H9 (cell line): ENCODE measurements around the gene WDR27. TPM values are rescaled to one million over a fixed set of nuclear protein-coding genes. Genes with fewer than 3 reads are reported as not detected.

Source experiments
- DNase-seq: peaks from one replicate; pipeline ENCODE4 v3.0.0-alpha.2; 2017
- H2AFZ ChIP-seq: one replicate; pipeline ENCODE4 v1.6.1; 2013; ENCODE audit warnings: mild to moderate bottlenecking, low read length, control low read depth, moderate library complexity
- H2AK5ac ChIP-seq: 2 replicates; pipeline ENCODE4 v1.6.1; 2013; ENCODE audit warnings: low read length, control low read depth, mixed read lengths; ENCODE audit not compliant: insufficient read length
- H2BK120ac ChIP-seq: one replicate; pipeline ENCODE4 v1.6.1; 2013; ENCODE audit warnings: low read depth, mild to moderate bottlenecking, low read length, control low read depth, inconsistent platforms; ENCODE audit not compliant: poor library complexity, severe bottlenecking
- H2BK12ac ChIP-seq: 2 replicates; pipeline ENCODE4 v1.6.1; 2013; ENCODE audit warnings: low read length, control low read depth, mixed read lengths, low read depth; ENCODE audit not compliant: insufficient read length
- H2BK15ac ChIP-seq: 2 replicates; pipeline ENCODE4 v1.6.1; 2013; ENCODE audit warnings: low read depth, low read length, control low read depth
- H2BK20ac ChIP-seq: one replicate; pipeline ENCODE4 v1.6.1; 2013; ENCODE audit warnings: low read depth, mild to moderate bottlenecking, low read length, control low read depth, inconsistent platforms; ENCODE audit not compliant: poor library complexity, severe bottlenecking
- H2BK5ac ChIP-seq: 2 replicates; pipeline ENCODE4 v1.6.1; 2013; ENCODE audit warnings: low read length, control low read depth, mixed read lengths; ENCODE audit not compliant: insufficient read length
- H3K14ac ChIP-seq: 2 replicates; pipeline ENCODE4 v1.6.1; 2013; ENCODE audit warnings: low read length, control low read depth; ENCODE audit not compliant: insufficient read depth
- H3K18ac ChIP-seq: 2 replicates; pipeline ENCODE4 v1.6.1; 2013; ENCODE audit warnings: low read depth, mild to moderate bottlenecking, mixed read lengths, low read length, control low read depth; ENCODE audit not compliant: insufficient read length
- H3K23ac ChIP-seq: 2 replicates; pipeline ENCODE4 v1.6.1; 2013; ENCODE audit warnings: low read length, control low read depth, mixed read lengths, low read depth; ENCODE audit not compliant: insufficient read length
- H3K23me2 ChIP-seq: 2 replicates; pipeline ENCODE4 v1.6.1; 2013; ENCODE audit warnings: low read depth, mild to moderate bottlenecking, mixed read lengths, low read length, control low read depth; ENCODE audit not compliant: insufficient read length, poor library complexity, severe bottlenecking
- H3K27ac ChIP-seq: 2 replicates; pipeline ENCODE4 v1.5.1; 2013; ENCODE audit warnings: low read length, control low read depth, mixed read lengths, low read depth; ENCODE audit not compliant: insufficient read length
- H3K27me3 ChIP-seq: 2 replicates; pipeline ENCODE4 v1.6.1; 2013; ENCODE audit warnings: low read length, control low read depth, inconsistent platforms; ENCODE audit not compliant: insufficient read depth
- H3K4ac ChIP-seq: 2 replicates; pipeline ENCODE4 v1.6.1; 2013; ENCODE audit warnings: low read depth, mild to moderate bottlenecking, control low read depth, inconsistent platforms, low read length, moderate library complexity
- H3K4me1 ChIP-seq: 2 replicates; pipeline ENCODE4 v1.6.1; 2013; ENCODE audit warnings: low read length, control low read depth, inconsistent platforms; ENCODE audit not compliant: insufficient read depth
- H3K4me2 ChIP-seq: 2 replicates; pipeline ENCODE4 v1.6.1; 2013; ENCODE audit warnings: low read length, control low read depth, mixed read lengths; ENCODE audit not compliant: insufficient read length, insufficient read depth
- H3K56ac ChIP-seq: 2 replicates; pipeline ENCODE4 v1.6.1; 2013; ENCODE audit warnings: low read depth, mild to moderate bottlenecking, mixed read lengths, low read length, control low read depth; ENCODE audit not compliant: insufficient read length
- H3K79me1 ChIP-seq: 2 replicates; pipeline ENCODE4 v1.6.1; 2013; ENCODE audit warnings: low read depth, mild to moderate bottlenecking, moderate library complexity, low read length, control low read depth, inconsistent platforms; ENCODE audit not compliant: insufficient read depth, poor library complexity, severe bottlenecking
- H3K79me2 ChIP-seq: 2 replicates; pipeline ENCODE4 v1.6.1; 2013; ENCODE audit warnings: low read length, control low read depth, inconsistent platforms; ENCODE audit not compliant: insufficient read depth
- H3K9ac ChIP-seq: 2 replicates; pipeline ENCODE4 v1.6.1; 2013; ENCODE audit warnings: low read length, control low read depth, mixed read lengths; ENCODE audit not compliant: insufficient read length; ENCODE audit errors: extremely low read depth
- H3K9me3 ChIP-seq: one replicate; pipeline ENCODE4 v1.6.1; 2013; ENCODE audit warnings: low read depth, low read length, inconsistent platforms; ENCODE audit not compliant: control insufficient read depth
- H3T11ph ChIP-seq: one replicate; pipeline ENCODE4 v1.6.1; 2013; ENCODE audit warnings: mild to moderate bottlenecking, low read length, control low read depth, inconsistent platforms
- H4K20me1 ChIP-seq: one replicate; pipeline ENCODE4 v1.6.1; 2013; ENCODE audit not compliant: control insufficient read depth, insufficient read length, insufficient read depth
- H4K5ac ChIP-seq: 2 replicates; pipeline ENCODE4 v1.6.1; 2013; ENCODE audit warnings: low read depth, mild to moderate bottlenecking, mixed read lengths, low read length, control low read depth; ENCODE audit not compliant: insufficient read length
- H4K8ac ChIP-seq: replicated peaks from 2 replicates; pipeline ENCODE4 v1.6.1; 2013; ENCODE audit warnings: low read length, control low read depth, mixed read lengths, low read depth; ENCODE audit not compliant: insufficient read length
- H4K91ac ChIP-seq: 2 replicates; pipeline ENCODE4 v1.6.1; 2013; ENCODE audit warnings: low read depth, mild to moderate bottlenecking, moderate library complexity, mixed read lengths, low read length, control low read depth; ENCODE audit not compliant: insufficient read length
- H3K27ac Mint-ChIP-seq, 3 experiments: 2 replicates in 2 of 3; 3 replicates in 1 of 3; pipeline ENCODE4 v1.8.0; 2020 to 2021; ENCODE audit warnings: mixed read lengths in 3 of 3, mild to moderate bottlenecking in 1 of 3, moderate library complexity in 1 of 3
- H3K27me3 Mint-ChIP-seq: 2 replicates; pipeline ENCODE4 v1.8.0; 2021; ENCODE audit warnings: low read depth, mild to moderate bottlenecking, moderate library complexity, mixed read lengths
- H3K36me3 Mint-ChIP-seq, 3 experiments: 2 replicates in 2 of 3; 3 replicates in 1 of 3; pipeline ENCODE4 v1.8.0; 2020 to 2021; ENCODE audit warnings: low read depth in 3 of 3, mixed read lengths in 3 of 3; ENCODE audit not compliant: insufficient read depth in 1 of 3
- H3K4me1 Mint-ChIP-seq, 2 experiments: 2 replicates each; pipeline ENCODE4 v1.8.0; 2020; ENCODE audit warnings: mixed read lengths in 2 of 2
- H3K4me3 Mint-ChIP-seq, 2 experiments: 2 replicates in 1 of 2; 3 replicates in 1 of 2; pipeline ENCODE4 v1.8.0; 2020 to 2021; ENCODE audit warnings: mild to moderate bottlenecking in 2 of 2, mixed read lengths in 2 of 2, moderate library complexity in 1 of 2
- H3K9me3 Mint-ChIP-seq, 2 experiments: 2 replicates in 1 of 2; 3 replicates in 1 of 2; pipeline ENCODE4 v1.8.0; 2020; ENCODE audit warnings: mild to moderate bottlenecking in 2 of 2, mixed read lengths in 2 of 2, moderate library complexity in 1 of 2
- CTCF ChIP-seq: fragments of 200-600 bp; sonication (generic); conservative IDR thresholded peaks from 3 replicates; pipeline ENCODE4 v1.8.0; 2021; ENCODE audit warnings: antibody characterized with exemption, mild to moderate bottlenecking
- WGBS: extraction: QIAGEN DNeasy Blood & Tissue Kit; methylation state at CpG from one replicate; pipeline ENCODE4 v1.1.7; 2013; ENCODE audit warnings: missing lambda C conversion rate, low lambda C conversion rate, mixed read lengths; ENCODE audit not compliant: insufficient read length; ENCODE audit errors: extremely low coverage; 5-methylcytosine and 5-hydroxymethylcytosine counted together
- total RNA-seq: library from RNA; stranded (reverse); gene quantifications from 2 replicates; pipeline ENCODE4 v1.2.1, GENCODE V29; 2021

The WDR27 gene
- total RNA-seq, 1 experiment from 2014 or later = 48.7 TPM

GRCh38 chr6:169566319-169566718 lies 135.5 kb downstream of the WDR27 start:
- TF ChIP-seq CTCF = no peak
- Histone ChIP-seq H3K4me2 (no peak overlapping the region), H2AFZ (no peak overlapping the region), H3K79me1 (no peaks in the 10 kb centered on the region), H3K23me2 (no peaks in the 10 kb centered on the region), H3K79me2 (no peaks in the 10 kb centered on the region), H3K14ac (no peak overlapping the region), H3K23ac (no peak overlapping the region), H2BK5ac (no peak overlapping the region), H4K91ac (no peak overlapping the region), H3K27ac (no peak overlapping the region), H2BK20ac (no peak overlapping the region), H3K9ac (no peak overlapping the region), H4K8ac (no peak overlapping the region), H4K5ac (no peak overlapping the region), H2BK120ac (no peak overlapping the region), H3K4ac (no peak overlapping the region), H2BK15ac (no peak overlapping the region), H4K20me1 (no peaks in the 10 kb centered on the region), H3K9me3 (no peaks in the 10 kb centered on the region), H3K18ac (no peak overlapping the region), H3K4me1 (no peaks in the 10 kb centered on the region), H3K56ac (no peak overlapping the region), H2AK5ac (no peak overlapping the region), H2BK12ac (no peak overlapping the region), H3T11ph (no peak overlapping the region), H3K27me3 (no peaks in the 10 kb centered on the region)
- H3K9me3 Mint-ChIP-seq = no peaks in the 10 kb centered on the region
- peak overlapping the region in 2 of 3 experiments; percentile 44 to 76; a peak in 2 of 7 replicates for H3K27ac Mint-ChIP-seq
- H3K36me3 Mint-ChIP-seq = peaks cover 6 to 12% (median 7%) of the 10 kb centered on the region in 3 experiments; a peak in 5 of 7 replicates
- WGBS = no CpG with 5 or more reads among the region's 11 CpGs
- H3K27me3 Mint-ChIP-seq = no peaks in the 10 kb centered on the region
- H3K4me3 Mint-ChIP-seq = no peak overlapping the region
- DNase-seq = no peak
- H3K4me1 Mint-ChIP-seq = no peaks in the 10 kb centered on the region
